GM21529 (cell line): ENCODE data around the gene POLR3A.

ENCODE experiments used
- ATAC-seq: cut with Tn5 transposase; IDR thresholded peaks from one replicate; pipeline ENCODE4 v1.9.1; 2021; ENCODE audit not compliant: unreplicated experiment

Gene POLR3A

DNA sequence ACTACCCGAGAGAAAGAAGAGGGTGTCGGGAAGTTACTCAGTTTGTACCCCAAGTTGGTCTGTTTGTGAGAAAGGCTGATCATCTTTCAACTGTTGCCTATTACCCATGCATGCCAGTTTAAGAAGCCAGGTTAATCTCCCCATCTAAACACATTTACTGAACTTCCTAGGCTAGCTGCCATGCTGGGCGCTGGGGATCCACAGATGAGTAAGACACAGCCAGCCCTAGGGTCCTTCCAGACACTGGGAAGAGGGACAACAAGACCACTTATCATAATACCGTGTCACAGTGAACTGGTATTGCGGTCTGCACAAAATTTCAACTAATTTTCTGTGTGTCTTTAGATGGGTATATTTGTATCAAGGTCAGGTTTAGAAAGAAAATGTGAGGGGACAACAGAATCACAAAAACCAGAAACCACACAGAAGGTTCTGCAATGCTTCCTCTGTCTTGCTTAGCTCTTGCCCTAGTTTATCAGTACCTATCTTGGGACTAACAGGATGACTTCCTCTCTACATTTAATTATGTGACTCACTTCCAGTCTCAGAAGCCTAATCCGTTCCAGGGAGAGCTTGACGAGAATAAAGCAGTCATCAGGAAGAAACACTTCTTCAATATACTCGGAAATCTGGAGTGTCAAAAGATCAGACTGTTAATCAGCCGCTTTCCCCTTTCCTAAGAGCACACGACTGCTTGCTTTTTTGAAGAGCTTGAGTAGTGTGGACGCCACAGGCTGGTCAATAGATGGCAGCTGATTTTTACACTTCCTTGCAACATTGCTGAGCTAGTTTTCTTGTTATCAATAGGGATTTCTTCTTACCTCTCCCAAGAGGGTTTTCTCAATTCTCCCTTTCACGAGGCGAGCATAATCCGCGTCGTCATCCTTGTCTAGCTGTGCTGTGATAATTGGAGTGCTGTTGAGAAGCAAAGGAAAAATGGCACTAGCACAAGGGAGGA is 45.7 kb downstream of the POLR3A start:
- ATAC-seq = no peak

DNA sequence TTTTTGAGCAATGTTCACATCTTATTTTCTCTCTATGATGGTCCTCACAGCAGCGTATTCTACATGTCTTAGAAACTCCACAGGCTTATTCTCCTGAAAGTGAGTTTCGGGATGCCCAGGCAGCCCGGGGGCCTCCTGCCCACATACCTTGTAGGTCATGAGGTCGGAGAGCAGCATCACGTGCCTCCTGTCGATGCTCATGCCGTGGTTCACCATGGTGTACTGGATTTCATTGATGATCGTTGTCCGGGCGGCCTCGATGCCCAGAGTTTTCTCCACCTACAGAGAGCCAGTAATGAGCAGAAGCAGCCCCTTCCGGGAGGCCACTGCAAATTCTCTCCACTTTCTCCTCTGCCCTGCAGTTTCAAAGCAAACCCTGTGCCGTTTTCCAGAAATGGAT is 48.0 kb downstream of the POLR3A start:
- no peak for ATAC-seq

DNA sequence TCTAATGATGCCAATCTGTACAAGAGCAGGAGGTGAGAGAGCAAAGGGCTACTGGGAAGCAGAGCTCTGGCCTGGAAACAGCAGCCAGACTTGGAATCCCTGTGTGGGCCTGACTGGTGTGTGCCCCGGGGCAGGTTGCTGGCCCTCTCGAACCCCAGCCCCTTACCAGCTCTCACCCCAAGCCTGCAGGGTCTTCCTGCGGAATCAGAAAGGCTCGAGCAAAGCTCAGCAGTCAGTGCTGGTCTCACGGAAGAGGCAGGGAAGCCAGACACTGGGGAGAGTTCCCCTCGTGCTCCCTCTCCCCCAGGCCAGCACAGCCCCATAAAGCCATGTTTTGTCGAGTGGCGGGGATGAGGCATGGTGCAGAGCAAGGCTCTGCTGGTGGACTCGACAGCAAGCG is 50.1 kb downstream of the POLR3A start:
- ATAC-seq = no peak

DNA sequence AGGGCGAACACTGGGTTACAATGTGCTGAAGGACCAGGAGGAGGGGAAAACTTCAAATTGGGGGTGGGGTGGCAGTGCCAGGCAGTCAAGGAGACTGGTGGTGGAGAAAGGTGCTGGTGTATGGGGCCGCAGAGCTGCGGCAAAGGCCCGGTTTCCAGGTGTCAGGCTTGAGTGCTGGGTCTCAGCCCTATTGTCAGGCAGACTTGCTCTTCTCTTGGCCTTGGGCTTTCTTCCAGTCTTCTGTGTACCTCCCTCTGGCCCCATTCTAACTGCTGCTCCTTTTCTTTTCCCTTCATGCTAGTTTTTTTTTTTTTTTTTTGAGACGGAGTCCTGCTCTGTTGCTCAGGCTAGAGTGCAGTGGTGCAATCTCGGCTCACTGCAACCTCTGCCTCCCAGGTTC is 51.0 kb downstream of the POLR3A start:
- no peak for ATAC-seq

DNA sequence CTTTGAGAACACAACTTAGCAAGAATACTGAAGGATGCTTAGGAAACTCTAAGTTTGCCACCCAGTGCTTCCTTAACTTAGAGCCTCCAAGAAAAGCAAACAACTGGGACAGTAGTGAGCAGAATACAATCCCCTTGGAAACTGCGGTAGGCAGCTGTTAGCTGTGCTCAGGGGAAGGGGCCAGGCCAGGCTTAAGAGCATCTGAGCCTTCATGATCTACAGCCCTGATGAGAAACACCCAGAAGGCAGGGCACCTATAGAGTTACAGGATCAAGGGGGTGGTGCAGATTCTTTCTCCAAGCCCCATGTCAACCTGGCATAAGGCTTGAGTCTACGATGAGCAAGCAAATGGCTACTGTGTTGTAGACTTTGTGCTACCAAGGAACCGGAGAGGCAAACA is 51.4 kb downstream of the POLR3A start:
- ATAC-seq = no peak

DNA sequence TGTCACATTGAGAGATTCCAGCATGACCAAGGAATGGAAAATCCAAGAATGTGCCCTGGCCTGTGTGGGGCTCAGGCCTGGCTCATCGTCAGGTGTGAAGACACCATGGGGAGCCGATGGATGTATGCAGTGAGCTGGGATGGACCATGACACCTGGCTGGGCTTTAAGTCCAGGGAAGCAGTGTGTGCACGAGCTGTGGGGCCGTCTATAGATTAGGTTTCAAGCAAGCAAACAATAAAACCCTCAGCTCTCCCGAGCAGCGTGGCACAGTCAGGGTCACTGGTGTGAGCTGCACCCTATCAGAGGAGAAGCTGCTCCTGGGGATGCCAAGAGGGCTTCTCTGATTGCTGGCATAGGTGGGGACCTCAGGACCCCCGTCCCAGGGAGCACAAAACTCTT is 52.3 kb downstream of the POLR3A start:
- no peak for ATAC-seq

DNA sequence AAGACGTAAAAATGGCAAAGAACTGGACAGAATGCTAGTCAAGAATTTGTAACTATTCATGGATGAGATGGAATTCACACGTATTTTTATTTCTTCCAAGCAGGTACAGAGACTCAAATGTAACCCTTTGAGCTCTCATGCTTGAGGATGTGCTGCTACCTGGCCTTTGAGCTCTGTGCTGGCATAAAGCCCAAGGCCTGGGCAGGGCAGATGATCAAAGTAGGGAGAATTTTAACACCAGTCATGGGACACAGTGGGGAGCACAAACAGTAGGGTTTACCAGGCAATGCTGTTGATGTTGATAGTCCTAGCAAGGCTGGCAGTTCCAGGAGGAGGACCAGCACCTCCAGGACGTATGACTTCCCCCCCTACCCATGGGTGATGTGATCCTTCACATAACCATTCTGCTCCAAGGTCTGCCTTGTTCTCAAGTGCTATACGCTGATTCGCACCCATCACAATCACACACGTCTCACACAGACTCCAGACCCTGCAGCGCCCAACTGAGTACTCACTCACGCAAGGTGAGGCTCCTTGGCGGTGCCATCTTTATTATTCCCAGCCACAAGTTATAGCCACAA is 54.1 kb downstream of the POLR3A start:
- ATAC-seq = no peak

DNA sequence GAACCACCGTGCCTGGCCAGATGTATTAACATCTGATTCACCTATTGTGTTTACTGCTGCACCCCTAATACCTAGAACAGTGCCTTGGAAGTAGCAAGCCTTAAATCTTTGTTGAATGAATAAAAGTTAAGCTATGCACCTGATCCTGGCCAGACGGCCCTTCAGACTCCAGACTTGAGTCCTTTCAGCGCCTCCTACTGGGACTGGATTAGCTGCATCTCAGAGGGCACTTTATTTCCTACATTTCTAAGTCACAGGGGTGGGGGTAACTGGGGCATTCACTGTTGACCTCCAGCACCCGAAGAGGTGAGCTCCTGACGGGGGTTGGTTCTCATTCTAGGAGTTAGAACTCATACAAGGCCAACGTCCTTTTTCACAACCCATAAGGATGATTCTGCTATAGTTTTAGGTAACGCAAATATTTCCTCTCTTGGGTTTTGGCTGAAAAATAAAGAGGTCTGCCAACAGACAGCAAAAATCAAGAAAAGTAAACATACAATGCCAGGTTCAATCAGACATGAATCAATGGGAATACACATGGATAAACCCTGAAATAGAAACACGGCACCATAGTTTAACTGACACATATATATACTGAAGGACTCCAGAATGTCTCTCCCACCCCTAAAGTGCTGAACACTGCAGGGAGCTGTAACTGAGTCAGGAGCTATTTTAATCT is 54.8 kb downstream of the POLR3A start:
- no peak for ATAC-seq

DNA sequence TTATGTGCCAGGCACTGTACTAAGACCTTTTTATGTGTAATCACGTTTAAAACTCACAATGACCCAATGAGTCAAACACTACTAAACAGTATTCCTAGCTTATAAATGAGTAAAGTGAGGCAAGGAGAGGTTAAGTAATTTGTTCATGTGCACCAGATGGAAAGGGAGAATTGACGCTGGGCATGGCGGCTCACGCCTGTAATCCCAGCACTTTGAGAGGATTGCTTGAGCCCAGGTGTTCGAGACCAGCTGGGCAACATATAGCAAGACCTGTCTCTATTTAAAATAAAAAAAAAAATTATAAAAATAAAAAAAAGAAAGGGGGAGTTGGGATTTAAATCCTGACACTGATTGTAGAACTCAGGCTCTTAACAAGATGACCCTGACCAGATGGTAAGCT is 56.0 kb downstream of the POLR3A start:
- ATAC-seq = no peak

DNA sequence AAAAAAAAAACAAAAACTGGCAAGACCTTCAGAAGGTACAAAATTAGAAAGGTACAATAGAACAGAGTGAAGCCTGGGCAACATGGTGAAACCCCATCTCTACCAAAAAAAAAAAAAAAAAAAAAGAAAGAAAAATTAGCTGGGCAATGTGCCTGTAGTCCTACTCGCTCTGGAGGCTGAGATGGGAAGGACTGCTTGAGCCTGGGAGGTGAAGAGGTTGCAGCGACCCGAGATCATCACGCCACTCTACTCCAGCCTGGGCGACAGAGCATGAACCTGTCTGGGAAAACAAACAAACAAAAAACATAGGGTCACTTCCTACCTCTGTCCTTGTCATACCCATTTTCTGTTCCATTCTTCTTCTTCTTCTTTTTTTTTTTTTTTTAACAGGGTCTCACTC is 57.2 kb downstream of the POLR3A start:
- ATAC-seq = no peak

DNA sequence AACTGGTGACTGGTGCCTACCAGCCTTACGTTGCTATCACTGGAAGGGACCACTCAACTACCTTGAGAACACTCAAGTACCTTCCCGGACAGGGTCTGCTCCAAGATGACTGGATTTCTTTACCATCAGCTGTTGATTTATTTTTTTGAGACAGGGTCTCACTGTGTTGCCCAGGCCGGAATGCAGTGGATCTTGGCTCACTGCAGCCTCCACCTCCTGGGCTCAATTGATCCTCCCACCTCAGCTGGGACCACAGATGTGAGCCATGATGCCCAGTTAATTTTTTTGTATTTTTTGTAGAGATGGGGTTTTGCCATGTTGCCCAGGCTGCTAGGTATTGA is 57.5 kb downstream of the POLR3A start:
- no peak for ATAC-seq

DNA sequence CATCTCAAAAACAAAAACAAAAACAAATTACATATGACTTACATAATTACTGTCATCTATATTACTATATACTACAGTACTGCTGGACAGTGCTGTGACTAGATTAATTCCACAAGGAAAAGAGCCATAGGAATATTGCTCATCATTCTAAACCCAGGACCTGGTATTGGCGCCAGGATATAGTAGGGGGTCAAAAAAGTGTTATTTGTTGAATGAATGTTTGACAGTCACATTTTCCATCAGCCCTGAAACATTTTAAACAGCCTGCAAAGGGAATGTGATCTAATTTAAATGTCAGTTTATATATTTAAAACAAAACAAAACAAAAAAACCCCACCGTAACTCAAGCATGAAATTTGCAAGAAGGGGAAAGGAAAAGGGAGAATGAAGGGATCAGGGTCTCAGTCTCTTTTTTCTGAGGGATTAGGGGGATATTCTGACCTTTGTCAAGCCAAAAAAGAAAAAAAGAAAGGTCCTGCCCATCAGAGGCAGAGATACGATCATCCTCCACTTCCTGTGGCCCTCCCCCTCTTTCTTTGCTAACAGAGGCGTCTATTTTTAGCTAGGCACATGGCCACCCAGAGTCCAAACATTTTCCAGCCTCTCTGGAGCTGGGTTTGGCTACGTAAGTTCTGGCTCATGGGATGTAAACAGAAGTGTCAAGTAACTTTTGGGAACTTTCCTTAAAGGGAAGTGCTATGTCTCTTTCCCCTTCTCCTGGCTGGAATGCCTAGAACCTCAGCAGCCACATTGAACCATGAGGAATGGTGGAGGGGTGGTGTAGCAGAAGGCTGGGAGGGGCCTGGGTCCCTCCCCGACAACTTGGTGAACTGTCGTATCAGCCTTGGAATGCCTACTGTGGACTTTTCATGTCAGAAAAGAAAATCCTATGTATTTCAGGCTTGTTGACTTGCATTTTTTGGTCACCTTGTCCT is 58.2 kb downstream of the POLR3A start:
- ATAC-seq = no peak

DNA sequence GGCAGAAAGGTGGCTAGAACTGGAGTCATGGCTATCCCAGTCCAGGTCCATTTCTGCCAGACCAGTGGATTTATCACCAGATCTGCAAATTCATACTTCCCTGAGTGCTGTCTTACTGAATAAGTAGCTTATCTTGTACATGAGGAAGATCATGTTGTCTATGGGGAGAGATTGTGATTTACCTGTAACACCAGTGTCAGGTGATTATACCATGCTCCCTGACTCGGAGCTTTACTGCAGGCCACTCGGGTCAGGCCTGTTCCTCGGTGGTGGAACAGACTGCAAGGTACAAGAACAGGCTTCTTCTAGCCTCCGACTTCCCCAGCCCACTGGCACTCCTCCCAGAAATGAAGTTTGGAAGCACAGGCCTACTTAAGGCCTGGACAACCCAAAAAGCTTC is 60.2 kb downstream of the POLR3A start:
- no peak for ATAC-seq

DNA sequence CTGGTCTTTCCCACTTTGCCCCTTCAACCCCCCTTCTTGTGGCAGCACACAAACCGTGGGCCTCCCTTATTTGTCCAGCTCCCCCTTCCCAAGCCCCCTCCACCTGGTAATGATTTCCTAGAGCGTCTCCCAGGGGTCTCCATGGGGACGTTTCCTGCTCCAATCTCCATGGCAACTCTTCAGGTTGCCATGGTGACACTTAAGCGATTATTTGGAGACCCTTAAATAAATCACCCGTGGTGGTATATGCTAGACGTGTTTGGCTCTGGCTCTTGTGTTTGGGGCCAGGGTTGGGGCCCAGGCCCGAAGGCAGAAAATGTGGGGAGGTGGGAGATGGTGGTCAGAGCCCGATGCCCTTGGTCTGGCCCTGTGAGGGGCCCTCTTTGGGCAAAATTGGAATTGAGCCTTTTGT is 61.7 kb downstream of the POLR3A start:
- no peak for ATAC-seq

DNA sequence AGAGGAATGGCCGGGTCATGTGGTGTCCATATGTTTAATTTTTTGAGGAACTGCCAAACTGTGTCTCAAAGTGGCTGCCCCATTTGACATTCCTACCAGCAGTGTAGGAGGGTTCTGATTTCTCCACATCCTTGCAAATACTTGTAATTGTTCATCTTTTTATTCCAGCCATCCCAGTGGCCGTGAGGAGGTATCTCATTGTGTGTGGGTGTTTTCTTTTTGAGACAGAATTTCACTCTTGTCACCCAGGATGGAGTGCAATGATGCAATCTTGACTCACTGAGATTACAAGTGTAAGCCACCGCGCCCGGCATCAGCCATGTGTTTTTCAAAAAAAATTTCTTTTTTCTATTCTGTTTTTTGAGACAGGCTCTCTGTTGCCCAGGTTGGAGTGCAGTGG is 64.0 kb downstream of the POLR3A start:
- no peak for ATAC-seq

DNA sequence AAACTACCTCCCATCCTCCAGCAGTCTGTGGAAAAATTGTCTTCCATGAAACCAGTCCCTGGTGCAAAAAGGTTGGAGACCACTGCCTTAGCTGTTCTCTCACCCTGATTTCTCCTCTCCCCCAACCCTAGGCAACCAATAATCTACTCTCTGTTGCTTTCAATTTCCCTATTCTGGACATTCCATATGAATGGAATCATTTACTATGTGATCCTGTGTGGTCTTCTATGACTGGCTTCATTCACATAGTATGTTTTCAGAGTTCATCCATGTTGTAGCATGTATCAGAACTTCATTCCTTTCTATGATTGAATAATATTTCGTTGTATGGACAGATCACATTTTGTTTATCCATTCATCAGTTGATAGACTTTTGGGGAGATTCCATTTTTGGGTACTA is 64.5 kb downstream of the POLR3A start:
- ATAC-seq = no peak

DNA sequence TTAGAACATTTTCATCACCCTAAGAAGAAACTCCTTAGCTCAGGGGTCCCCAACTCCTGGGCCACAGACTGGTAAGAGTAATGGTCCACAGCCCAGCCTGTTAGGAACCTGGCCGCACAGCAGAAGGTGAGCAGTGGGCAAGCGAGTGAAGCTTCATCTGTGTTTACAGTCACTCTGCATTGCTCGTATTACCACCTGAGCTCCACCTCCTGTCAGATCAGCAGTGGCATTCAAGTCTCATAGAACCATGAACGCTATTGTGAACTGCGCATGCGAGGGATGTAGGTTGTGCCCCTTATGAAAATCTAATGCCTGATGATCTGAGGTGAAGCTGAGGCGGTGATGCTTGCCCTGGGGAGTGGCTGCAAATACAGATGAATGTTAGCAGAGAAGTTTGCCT is 65.4 kb downstream of the POLR3A start:
- ATAC-seq = no peak

DNA sequence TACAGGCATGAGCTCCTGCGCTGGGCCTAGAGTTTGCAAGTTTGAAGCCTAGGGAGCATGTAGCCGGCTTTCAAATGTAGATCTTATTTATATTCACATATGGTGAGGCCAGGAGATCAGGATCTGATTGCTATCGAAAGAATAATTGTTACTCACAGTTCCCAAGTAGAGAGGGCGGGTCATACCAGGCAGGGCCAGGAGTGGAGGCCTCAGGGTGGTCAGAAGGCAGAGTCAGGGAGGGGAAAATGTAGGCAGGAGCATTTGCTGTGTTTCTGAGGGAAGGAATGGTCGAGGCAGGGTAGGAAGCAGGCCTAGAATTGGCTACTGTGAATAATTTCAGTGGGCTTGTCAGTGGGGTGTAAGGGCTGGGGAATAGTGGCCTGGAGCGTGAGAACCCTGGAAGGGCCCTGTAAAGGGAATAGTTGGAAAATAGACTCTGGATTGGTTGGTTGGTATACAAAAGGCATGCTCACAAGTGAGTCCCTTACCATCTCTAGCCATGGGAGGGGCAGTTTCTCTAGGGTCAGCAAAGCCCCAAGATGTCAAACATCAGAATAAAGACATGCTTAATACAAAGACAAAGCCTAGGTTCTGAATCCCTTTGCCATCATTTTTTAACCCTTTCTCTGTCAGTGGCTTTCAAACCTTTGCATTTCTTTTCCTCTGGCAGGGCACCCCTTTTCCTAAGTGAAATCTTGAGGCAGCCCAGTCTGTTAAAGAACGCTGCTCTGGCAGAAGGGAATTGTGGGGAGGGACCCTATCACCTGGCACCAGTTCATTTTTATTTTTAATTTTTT is 66.8 kb downstream of the POLR3A start:
- no peak for ATAC-seq

DNA sequence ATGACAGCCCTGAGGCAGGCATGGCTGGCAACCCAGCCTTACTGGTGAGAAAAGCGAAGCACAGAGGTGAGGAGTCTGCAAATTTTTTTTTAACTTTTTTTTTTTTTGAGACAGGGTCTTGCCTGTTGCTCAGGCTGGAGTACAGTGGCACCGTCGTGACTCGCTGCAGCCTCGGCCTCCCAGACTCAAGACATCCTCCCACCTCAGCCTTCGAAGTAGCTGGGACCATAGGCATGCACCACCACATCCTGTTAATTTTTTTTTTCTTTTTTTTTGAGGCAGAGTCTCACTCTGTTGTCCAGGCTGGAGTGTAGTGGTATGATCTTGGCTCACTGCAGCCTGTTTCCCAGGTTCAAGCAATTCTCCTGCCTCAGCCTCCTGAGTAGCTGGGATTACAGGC is 67.6 kb downstream of the POLR3A start:
- no peak for ATAC-seq

DNA sequence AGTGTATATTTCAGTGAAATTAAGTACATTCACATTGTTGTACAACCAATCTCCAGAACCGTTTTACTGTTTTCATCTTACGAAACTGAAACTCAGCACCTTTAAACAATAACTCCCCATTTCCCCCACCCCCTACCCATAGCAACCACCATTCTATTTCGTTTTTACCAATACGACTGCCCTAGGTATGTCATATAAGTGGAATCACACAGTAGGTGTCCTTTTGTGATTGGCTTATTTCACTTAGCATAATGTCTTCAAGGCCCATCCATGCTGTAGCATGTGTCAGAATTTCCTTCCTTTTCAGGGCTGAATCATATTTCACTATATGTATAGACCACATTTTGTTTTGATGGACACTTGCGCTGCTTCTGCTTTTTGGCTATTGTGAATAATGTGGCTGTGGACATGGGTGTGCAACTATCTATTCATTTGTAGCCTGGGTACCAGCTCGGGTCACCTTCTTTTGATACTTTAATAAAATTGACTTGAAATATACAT is 68.4 kb downstream of the POLR3A start:
- ATAC-seq = no peak
